ENCODE data around the gene RBM43.
A peak's percentile ranks its signal among the peaks of the same experiment; 100 is the strongest.
"Not testable (repeated sequence)": the region's sequence is repeated elsewhere in the genome, so short reads cannot be mapped to it uniquely, and the experiment has no call there.

RBM43 gene

DNA sequence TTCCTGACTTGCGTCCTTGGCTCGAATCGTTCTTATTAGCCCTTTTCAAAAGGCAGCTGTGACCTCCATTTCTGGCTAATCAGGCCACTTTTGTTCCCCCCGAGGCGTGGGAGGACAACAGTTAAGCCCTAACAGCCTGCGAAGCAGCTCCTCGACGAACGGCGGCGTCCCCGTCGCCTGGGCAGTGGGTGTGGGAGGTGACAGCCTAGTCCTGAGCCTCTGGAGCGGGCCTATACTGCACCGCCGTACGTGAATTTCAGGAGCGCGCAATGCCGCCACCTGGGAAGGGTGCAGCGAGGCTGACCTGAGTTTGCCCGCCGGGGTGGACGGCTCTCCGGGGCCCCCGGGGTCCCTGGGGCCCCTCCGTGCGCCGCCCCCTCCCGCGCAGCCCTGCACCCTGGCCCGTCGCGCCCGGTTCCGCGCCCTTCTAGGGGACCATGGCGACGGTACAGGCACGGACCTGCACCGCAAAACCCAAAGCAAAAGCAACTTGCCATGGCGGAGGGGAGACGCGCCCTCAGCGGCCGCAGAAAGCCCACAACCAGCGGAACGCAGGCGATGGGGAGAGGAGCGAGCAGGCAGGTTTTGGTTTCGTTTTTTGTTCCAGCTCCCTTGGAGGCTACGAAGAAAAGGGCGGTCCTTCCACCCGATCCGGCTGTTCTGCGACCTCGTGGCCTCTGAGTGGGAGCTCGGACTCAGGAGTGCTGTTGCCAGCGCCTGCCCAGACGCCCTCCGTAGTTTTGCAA, at the start of gene RBM43:
Gene RBM43, minus strand, starts transcription at position 633 of the 746 bp plus-strand sequence. Its CDS starts 136 bp downstream, at position 497.
- DNase-seq = peak; percentile 18 to 78 (median 62)

DNA sequence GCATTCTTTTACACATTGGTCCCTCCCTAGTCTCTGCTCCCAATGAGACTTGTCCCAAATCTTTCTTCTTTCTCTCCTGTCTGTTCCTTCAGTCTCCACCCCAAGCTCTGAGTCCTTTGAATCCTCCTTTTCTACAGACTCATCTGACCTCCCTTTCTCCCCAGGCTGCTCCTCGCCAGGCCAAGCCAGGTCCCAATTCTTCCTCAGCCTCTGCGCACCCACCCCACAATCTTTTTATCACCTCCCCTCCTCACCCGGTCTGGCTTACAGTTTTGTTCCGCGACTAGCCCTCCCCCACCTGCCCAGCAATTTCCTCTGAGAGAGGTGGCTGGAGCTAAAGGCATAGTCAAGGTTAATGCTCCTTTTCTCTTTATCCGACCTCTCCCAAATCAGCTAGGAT, 48.6 kb upstream of the RBM43 start:
- not testable (repeated sequence) for DNase-seq

DNA sequence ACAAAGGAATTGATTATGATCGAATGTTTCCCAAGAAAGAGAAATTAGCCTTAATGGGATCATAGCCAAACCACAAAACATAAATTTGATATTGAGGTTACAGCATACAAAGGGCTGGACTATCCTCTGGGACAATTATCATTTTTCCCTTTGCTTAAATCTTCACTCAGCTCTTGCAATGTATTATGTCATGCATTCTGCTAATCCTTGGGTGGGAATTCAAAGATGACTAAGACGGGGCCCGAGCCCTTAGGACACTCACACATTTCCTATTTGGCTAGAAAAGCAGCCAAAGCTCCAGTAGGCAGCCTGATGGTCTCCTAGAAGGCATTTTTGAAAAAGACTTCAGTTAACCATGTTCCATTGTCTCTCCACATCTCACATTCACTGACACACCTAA, 45.0 kb upstream of the RBM43 start:
- no peak for DNase-seq

DNA sequence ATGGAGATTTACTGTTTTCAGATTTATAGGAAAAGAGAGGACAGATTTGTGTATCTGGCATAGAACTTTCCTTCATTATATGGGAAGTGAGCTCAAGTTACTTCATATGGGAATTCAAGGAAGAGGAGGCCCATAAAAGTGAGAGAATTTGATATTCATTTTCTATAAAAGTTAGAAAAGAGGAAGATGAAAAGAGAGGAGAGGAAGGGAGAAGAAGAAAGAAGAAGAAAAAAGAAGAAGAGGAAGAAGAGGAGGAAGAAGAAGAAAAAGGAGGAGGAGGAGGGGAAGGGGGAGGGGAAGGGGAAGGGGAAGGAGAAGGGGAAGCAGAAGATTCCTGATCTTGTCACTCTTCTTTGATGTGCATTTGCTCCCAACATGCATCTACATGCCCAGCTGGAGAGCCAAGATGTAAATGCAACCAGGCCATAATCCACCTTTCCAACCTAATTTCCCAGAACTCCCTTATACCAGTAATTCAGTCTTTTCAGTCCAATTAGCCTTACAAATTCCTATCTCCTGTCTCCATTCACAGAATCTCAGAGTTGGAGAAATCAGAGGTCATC, 43.5 kb upstream of the RBM43 start:
- no peak for DNase-seq

DNA sequence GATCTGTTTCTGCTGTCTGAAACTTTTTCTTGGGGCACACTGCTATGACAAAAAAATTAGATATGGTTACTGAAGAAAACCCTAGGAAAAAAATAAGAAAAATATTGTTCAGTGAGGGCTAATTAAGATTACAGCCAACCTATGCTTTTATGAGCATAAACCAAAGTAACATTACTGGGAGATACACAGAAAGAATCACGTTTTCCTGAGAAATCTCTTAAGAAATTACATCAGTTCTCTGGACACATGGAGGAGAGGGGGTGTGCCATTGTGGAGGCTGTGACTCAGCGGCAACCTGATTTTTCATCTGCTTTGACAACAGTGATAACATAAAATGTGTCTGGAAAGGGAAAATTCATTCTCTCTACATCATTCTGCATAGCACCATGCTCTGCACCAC, 41.2 kb upstream of the RBM43 start:
- DNase-seq = peak in 11 of 58 donors; percentile 1 to 32 (median 10)

DNA sequence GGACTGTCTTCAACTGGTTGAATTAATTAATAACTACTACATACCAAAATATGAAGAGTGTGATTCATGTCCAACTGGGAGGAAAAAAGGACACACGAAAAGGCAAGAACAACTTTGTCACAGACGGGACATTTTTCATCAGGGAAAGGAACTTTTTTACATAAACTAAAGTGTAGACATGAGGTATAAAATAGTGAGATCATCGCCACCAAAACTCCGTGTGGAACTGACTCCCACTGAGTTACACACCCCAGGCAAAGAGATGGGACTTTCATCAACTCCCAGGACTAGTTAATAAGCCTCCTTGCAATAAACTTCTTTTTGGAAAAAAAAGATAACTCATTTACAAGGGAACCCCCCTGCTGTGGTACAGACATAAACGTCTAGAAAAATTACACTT, 40.7 kb upstream of the RBM43 start:
- no peak for DNase-seq

DNA sequence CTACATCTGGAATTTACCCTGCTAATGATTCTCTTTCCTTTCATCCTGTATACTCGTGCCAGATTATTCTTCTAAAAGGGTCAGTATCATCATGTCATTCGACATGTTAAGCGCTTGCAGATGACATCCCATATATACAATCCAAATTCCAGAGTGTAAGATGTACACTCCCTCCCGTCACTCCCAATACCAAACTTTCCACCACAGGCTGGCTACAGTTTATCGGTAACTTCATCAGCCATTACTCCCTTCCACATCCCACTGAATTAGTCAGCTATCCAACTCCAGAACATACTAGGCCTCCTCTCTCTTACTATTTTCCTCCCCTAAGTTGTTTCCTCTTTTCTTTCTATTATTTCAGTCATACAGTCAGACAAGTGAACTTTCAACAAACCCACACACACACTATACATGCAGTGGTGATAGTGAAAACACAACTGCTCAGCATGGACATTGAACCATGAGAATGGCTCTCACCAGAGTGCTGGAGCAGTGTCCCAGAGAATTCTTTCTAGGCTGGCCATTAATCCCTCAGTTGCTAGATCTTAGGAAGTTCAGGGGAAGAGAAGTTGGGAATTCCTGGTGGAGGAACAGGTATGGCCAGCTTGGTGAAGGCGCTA, 38.4 kb upstream of the RBM43 start:
- DNase-seq = no peak

DNA sequence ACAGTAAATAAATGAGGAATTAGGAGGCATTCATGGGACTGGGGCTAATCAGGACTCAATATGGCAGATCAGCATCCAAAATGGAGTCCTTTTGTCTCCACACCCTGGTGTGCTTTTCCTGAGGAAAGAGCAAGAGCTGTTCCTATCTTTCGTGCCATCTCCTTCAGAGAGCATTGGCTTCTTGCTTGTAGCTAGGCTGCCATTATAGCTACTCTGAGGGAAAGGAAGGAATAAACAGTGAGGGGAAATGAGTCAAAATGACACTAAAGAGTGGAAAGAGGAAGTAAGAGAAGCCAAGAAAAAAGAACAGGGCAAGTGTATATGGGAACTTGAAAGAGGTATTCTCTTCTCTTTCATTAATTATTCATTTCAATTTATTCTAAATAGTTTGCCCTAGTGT, 36.2 kb upstream of the RBM43 start:
- DNase-seq = peak in 1 of 58 donors; percentile 1

DNA sequence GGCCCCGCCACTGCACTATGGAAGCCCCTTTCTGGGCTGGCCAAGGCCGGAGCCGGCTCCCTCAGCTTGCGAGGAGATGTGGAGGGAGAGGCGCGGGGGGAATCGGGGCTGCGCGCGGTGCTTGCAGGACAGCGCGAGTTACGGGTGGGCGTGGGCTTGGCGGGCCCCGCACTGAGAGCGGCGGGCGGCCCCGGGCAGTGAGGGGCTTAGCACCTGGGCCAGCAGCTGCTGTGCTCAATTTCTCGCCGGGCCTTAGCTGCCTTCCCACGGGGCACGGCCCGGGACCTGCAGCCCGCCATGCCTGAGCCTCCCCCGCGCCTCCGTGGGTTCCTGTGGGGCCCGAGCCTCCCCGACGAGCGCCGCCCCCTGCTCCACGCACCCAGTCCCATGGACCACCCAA, 34.3 kb upstream of the RBM43 start:
- DNase-seq = not testable (repeated sequence)

DNA sequence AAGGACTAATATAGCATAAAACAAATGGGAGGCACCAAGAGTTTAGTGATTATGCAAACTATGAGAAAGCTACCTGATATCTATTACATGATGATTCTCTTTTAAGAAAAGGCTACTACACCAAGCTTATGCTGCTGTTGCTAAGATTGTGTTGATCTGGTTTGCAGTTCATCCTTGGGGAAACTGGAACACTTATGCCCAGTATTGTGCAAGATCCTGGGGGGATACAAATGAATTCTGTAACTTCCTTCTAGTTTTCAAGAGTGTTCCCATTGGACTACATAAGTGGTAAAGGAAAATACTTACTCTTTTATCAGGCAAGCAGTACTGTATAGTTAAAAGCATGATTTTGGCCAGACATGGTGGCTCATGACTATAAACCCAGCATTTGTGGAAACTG, 30.9 kb upstream of the RBM43 start:
- DNase-seq = no peak

DNA sequence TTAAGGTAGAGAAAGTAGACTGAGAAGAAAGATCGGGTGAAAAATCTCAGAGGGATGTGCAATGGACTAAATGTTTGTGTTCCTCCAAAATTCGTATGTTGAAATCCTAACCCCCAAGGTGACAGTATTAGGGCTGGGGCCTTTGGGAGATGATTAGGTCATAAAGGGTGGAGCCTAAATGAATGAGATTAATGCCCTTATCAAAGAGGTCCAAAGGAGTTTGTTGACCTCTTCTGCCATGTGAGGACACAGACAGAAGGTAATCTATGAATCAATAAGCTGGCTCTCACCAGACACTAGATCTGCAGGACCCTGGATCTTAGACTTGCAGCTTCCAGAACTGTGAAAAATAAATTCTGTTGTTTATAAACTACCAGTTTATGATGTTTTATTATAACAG, 30.5 kb upstream of the RBM43 start:
- DNase-seq = no peak

DNA sequence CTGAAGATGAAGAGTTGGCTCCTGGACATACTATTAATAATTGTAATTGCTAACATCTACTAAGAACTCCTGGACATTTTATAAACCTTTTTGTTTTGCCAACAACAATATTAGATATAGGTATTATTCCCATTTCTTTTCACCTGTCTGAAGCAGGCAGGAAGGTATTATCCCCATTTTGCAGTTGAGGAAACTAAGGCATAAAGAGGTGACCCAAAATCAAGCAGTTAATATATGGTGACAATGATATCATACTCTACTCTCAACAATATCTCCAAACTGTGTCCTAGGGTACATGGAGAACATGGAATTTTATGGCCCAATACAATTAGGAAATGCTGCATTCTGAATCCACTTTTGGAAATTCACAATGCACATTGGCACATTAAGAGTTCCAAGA, 29.6 kb upstream of the RBM43 start:
- DNase-seq = no peak

DNA sequence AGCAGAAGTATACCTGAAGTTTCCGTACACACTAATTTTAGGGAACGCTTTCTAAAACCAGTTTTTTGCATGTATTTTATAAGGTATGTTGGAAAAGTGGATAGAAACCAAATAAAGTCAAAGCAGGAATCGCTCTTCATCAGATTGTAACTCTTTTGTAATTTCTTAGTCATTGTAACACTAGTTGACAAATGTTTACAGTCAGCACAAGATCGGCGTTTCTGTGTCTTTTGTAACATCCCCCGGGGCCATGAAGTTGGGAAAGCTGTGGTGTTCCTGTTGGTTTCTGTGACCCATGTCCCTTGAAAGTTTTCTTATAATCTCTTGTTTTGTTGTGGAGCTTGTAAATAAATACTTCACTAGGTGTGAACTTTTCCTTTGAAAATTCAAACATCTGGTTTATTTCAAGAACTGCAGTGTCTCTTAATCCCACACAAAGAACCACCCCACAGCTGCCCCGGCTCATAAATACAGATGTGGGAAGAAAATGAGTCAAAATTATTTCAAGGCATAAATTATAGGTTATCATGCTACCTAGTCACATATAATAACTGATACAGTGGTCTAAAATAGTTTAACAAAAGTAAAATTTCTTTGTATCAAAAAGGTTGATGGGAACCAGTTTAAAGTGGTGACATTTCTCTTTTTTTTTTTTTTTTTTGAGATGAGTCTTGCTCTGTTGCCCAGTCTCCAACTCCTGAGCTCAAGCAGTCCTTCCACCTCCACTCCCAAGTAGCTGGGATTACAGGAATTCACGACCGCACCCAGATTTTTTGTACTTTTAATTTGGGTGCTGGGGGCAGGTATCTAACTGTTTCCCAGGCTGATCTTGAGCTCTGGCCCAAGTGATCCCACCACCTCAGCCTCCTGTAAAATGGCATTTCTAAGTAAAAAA, 28.6 kb upstream of the RBM43 start:
- DNase-seq = no peak

DNA sequence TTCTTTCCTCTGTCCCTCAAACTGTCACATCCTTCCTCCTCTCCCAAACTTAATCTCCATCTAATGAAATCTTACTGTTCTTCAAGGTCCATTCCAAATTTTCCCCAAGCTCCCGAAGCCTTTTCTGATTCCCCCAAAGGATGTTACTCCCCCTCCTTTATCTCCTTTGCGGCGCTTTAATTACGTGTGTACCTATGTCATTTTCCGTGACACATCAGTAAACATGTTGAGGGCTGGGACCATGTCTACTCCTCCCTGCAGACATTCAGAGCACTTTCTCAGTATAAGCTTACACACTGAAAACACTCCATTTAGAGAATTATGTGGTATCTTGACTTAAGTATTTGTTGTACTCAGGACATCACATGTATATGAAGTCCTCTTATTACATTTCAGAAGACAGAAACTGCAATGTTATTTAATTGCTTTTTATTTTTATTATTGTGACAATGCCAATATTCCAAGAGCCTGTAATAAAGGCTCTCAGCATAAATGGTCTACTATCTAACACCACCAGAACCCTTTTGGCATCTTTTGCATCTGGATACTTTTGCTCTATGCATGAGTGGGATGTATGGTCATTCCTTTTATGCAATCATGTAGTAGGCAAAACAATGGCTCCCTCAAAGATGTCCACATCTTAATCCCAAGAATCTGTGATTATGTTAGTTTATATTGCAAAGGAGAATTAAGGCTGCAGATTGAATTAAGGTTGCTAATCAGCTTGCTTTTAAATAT, 26.0 kb upstream of the RBM43 start:
- no peak for DNase-seq

DNA sequence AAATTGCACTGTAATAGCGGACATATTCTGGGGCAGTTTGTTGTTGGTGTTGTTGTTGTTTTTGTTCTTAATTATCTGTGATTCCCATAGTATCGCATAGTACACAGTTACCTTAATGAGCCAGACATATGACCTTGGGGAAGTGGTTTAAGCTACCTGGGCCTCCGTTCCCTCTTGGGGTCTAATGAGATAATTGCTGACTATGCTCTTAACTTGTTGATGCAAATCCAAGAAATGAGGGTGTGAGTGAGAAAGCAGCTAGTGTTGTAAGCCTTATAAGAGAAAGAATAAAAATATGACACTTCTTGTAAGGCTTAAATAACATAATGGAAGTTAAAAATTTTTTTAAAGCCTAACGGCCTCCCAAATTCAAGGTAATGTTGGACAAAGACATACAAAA, 20.7 kb upstream of the RBM43 start:
- no peak for DNase-seq

DNA sequence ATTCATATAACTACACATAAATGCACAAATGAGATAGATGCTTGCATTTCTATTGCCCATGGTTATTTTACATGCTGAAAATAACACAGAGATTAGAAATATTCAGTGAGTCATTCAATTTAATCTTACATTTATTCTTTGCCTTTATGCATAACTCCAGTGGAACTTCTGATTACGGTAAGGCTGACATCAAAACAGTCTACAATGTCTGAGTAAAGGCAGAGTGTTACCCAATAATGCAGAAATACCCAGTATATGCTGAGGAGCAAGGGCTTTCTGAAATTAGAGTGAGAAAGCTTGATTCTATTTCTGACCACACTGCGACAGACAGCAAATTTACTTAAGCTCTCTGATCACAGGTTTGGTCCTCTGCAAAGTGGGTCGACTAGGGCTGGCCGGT, 18.6 kb upstream of the RBM43 start:
- no peak for DNase-seq

DNA sequence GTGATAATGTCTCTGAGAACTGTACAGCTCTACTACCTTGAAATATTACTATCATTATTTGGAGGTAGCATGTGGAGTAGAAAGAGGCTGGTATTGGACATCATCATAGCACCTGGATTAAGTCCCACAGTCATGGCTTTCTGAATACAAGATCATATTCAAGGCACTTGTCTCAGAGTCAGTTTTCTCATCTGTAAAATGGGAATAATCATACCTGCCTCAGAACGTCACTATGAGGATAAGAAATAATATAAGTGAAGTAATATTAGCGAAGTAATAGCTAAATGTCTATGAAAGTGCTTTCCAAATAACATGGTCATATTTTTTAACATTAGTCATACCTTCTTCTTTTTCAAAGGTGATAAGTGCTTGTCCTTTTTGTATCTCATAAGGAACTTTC, 16.8 kb upstream of the RBM43 start:
- no peak for DNase-seq

DNA sequence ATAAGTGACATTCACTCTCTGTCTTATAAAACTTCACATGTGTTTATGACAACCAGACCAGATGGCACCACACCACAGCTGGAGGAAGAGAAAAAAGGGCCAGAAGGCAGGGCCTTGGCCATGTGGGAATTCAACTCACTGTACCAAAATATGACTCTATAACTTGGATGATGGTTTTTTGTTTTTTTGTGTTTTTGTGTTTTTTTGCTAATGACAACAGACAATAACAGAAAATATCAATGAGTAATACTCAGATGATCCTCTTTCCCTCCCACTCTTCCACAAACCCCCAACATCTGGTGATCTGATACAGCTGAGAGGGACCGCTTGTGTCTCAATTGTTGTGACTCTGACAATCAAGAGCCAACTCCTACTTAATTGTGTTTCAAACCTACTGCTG, 15.4 kb upstream of the RBM43 start:
- no peak for DNase-seq

DNA sequence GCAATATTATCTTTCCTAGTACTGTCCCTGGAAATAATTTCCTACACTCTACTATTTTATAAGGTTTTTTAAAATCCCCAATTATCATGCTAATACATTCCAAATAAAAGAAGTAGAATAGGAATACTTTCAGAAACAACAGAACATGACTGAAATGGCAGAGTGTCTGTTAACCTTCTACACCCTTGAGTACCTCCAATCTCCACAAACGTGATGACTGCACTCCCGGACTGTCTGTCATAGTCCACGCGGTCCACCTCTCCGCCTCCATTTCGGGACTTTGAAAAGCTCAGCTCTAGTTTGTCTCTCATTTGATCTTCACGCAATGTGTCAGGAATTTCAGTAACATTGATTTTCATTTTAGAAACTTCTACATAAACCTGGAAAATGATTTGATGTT, 13.6 kb upstream of the RBM43 start:
- no peak for DNase-seq

DNA sequence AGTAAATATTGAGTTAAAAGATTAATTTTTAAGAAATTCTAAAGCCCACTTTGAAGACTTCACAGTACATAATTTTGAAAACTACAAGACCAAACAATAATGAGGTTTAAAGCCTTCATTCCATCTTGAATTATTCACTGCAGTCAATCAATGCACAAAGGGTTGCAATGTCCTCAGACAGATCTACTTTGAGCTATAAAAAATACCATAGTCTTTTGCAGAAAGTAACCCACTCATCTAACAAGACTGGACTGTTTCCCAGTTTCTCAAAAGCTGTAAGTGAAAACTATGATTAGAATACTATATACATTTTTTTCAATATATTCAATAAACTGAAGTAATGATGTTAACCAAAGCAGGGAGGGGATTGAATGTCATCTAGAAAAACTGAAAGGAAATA, 10.2 kb upstream of the RBM43 start:
- no peak for DNase-seq
